Measurements from ENCODE around the gene GNG13. TPM values are rescaled to one million over a fixed set of nuclear protein-coding genes. Genes with fewer than 3 reads are reported as not detected.

Gene GNG13
- total RNA-seq, 1 experiment from 2014 or later, result not detected

GRCh38 chr16:842711-843560, 42.4 kb upstream of the GNG13 start:
- Histone ChIP-seq H4K8ac (replicated peaks; ENCODE audit: insufficient read length, low read depth, low read length) (no peak overlapping the region), H3K4me1 (ENCODE audit: insufficient read depth, low read length) (no peaks in the 10 kb centered on the region), H3K9ac (ENCODE audit: extremely low read depth, insufficient read length, low read length) (no peak overlapping the region), H3K14ac (ENCODE audit: insufficient read depth, low read length) (no peak overlapping the region; the same call in 1 of the 2 replicates), H3K79me2 (ENCODE audit: insufficient read depth, low read length) (no peaks in the 10 kb centered on the region), H3K56ac (ENCODE audit: insufficient read length, low read depth, low read length) (no peak overlapping the region), H2BK120ac (ENCODE audit: low read depth, low read length, poor library complexity, severe bottlenecking) (no peak overlapping the region), H2BK5ac (ENCODE audit: insufficient read length, low read length) (no peak overlapping the region), H3K9me3 (ENCODE audit: control insufficient read depth, low read depth, low read length) (no peaks in the 10 kb centered on the region), H3K27me3 (ENCODE audit: insufficient read depth, low read length) (no peaks in the 10 kb centered on the region), H2BK20ac (ENCODE audit: low read depth, low read length, poor library complexity, severe bottlenecking) (no peak overlapping the region), H3K27ac (ENCODE audit: insufficient read length, low read depth, low read length) (no peak overlapping the region), H3T11ph (ENCODE audit: low read length) (no peak overlapping the region), H2BK12ac (ENCODE audit: insufficient read length, low read depth, low read length) (no peak overlapping the region), H2BK15ac (ENCODE audit: low read depth, low read length) (no peak overlapping the region), H3K23ac (ENCODE audit: insufficient read length, low read depth, low read length) (no peak overlapping the region), H2AK5ac (ENCODE audit: insufficient read length, low read length) (no peak overlapping the region), H4K91ac (ENCODE audit: insufficient read length, low read depth, low read length) (no peak overlapping the region), H3K4ac (ENCODE audit: low read depth, low read length) (no peak overlapping the region), H4K20me1 (ENCODE audit: control insufficient read depth, insufficient read depth, insufficient read length) (no peaks in the 10 kb centered on the region), H3K4me2 (ENCODE audit: insufficient read depth, insufficient read length, low read length) (no peak overlapping the region), H3K18ac (ENCODE audit: insufficient read length, low read depth, low read length) (no peak overlapping the region), H4K5ac (ENCODE audit: insufficient read length, low read depth, low read length) (no peak overlapping the region), H3K23me2 (ENCODE audit: insufficient read length, low read depth, low read length, poor library complexity, severe bottlenecking) (no peaks in the 10 kb centered on the region), H2AFZ (ENCODE audit: low read length) (no peak overlapping the region), H3K79me1 (ENCODE audit: insufficient read depth, low read depth, low read length, poor library complexity, severe bottlenecking) (no peaks in the 10 kb centered on the region)
- Mint-ChIP-seq H3K27ac (no peak overlapping the region), H3K4me3 (no peak overlapping the region), H3K27me3 (ENCODE audit: low read depth) (peaks cover 7% of the 10 kb centered on the region), H3K36me3 (ENCODE audit: insufficient read depth in 1 of 3, low read depth in 3 of 3) (no peaks in the 10 kb centered on the region), H3K9me3 (peaks cover 7 to 14% of the 10 kb centered on the region in 2 experiments; a peak in 4 of 5 replicates), H3K4me1 (peaks cover 2 to 3% of the 10 kb centered on the region in 2 experiments; a peak in 2 of 4 replicates)
- no peak for TF ChIP-seq CTCF (conservative IDR thresholded peaks at IDR 0.05)
- no CpG with 5 or more reads among the region's 33 CpGs for WGBS (ENCODE audit: extremely low coverage, insufficient read length, low lambda C conversion rate)
- no peak for DNase-seq
